Stimulated activated CD4-positive, alpha-beta T cell treated with anti-CD3 and anti-CD28 coated beads, TNF-alpha, amount 100 ng/mL, for 24 hours (primary cell): Measurements from ENCODE around the gene POT1.

Experiments used
- DNase-seq, 3 experiments: peaks; one replicate each; pipeline ENCODE4 v3.0.0-alpha.2; 2020; ENCODE audit warnings: low read depth in 3 of 3

The POT1 gene

DNA sequence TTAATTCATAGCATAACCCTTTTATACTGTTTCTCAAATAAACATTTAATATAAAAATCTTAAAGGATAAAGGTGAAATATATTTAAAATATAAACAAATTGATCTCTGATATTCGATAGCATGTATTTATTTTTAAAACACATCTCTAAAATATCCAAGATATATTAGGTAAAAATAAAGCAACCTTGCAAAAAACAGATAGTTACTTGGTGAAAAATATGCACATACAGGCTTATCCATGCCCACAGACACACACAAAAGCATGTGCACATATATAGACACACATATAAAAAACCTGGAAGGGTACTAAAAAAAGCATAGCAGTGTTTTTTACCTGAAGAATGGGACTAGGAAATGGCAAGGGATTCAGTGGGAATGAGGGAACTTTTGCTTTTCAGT lies 19.8 kb downstream of the POT1 start:
- DNase-seq: no peak

DNA sequence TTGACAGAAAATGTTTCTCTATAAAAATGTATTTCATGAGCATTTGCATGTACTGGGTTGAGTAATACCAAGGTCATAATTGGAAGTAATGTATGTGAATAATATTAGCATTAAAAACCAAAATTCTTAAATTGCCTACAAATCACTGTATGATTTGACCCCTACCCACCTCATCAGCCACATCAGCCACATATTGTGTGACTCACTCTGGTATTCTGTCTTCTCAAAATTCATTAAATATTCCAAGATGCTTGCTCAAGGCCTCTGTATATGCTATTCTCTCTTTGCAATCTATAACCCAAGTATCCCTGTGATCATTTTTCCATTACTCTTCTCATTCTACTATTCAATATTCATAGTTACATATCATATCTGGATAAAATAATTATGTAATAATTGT lies 21.4 kb downstream of the POT1 start:
- no peak for DNase-seq

DNA sequence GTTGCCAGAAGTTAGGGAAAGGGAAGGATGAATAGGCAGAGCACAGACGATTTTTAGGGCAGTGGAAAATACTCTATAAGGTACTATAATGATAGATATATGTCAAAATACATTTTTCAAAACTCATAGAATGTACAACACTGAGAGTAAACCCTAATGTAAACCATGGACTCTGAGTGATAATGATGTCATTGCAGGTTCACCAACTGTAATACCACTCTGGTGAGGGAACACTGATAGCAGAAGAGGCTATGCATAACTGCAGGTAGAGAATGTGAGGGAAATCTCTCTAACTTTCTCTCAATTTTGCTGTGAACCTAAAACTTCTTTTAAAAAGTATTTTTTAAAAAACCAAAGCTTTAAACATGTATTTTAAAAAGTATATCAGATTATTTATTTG lies 22.1 kb downstream of the POT1 start:
- DNase-seq: no peak

DNA sequence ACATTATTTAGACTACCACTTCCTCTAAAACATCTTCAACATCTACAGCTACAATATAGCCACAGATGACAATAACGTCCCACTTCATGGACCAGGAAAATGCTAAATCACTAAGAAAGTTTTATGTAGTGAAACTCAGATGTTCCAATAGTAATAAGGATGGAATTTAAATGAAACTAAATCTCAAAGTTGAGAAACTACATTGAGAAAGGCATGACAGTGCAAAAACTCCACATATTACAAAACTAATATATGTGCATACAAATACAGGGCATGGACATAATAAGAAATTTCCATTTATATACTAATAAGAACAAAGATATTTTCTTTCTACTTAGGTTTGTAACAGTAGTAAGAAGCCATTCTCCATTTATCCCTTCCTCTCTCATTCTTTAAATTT lies 31.1 kb downstream of the POT1 start:
- DNase-seq: no peak

DNA sequence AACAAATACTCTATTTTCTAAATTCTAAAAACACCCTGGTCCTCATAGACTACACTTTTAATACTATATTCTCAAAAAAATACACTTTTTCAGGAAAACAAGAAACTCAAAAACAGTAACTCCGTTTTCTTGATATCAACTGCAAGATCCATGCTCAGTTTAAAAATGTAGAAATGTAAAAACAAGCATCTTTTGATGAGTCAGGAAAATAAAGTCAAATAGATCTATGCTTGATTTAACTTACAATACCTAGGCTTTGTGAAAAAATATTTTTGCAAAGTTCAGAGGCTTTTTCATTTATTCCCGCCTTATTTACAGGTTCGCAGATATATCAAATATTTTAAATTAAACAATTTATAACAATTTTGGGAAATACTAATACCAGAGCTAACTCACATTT lies 33.6 kb downstream of the POT1 start:
- DNase-seq: no peak

DNA sequence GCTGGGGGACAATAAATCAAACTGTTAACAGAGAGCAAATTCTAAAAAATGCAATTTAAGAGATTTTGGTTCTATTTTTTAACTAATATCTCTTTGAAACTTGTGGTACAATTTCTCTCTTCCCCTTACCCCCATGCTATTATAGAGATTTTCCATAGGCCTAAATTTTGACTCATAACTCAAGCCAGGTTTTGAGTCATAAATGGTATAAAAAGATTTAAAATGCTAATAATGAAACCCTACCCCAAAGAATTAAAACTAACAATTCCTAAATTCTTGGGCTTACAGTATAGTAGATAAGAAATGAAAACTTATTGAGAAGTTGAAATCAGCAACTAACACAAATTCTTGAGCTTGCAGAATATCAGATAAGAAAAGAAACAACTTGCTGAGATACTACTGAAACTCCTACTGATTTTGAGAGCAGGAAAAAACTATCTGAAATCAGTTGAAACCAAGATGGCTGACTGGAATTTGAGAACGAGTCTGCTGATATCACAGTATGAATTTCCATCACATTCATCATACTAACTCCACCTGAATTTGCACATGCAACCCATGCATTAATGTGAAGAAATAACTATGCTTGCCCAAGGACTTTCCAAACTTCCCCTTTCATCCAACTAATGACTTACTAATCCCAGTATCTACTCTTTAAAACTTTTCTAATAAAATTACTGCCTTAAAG lies 36.3 kb downstream of the POT1 start:
- no peak for DNase-seq

DNA sequence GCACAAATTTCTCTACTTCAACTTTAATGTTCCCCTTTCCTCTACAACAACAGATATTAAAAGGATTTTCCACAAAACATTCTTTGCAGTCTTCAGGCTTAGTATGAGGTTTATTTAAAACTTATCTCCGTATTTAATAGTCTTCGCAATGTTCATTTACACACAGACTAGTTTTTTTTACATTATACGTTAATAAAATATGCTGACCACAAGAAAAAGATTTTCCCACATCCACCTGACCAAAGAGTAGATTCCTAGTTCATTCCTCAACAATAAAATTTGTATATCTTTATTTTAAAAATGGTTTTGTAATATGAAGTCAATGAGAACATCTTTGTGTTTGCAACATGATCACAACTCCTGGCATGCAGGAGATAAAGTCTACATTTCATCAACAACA lies 42.4 kb downstream of the POT1 start:
- DNase-seq: no peak

DNA sequence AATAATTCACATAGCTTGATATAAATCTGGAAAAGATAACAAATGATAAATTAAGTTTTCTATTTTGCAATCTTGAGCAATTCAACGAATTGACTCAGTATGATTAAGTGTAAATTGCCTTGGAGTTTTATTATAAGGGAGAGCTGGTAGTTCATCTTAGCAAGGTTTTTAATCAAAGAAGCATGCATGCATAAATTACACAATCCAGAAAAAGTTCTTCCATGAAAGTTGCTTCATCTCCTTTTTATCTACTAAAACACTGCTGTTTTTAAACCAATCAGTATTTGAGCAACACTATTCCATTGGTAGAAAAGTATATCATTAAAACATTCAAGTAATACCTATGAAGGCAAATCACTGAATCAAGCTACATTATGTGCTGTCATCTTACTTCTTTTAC lies 47.6 kb downstream of the POT1 start:
- no peak for DNase-seq

DNA sequence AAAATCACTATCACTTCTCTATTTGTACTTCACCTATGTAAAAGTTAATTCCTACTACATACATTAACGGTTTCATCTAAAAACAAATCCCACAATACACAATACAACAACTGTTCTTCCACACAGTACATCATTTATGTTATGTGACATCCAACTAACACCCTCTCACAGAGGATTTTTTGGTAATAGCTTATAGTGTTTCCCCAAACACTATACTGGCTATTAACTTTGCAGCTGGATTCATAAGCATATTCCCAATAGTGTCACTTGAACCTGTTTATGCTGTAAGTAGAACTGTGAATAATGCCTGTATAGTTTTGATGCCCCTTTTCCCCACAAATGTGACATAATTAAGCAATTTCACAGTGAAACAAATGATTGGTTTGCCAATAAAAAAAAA lies 49.9 kb downstream of the POT1 start:
- no peak for DNase-seq

DNA sequence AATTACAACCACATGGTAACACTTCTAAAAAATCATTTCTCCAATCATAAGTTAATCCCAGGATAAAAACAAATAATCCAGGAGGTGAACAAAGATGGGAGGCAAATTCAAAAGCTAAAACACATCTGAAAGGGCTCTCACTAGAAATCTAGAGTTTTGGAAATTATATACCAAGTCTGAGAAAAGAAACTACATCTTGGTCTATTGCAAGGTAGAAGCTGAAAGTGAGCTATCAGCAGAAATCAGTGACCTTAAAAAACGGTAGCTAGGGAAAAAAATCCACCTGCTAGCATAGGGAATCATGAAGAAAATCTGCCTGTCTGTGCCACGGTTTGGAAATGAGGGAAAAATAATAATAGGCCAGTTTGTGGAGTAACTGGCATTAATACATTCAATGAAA lies 50.5 kb downstream of the POT1 start:
- no peak for DNase-seq

DNA sequence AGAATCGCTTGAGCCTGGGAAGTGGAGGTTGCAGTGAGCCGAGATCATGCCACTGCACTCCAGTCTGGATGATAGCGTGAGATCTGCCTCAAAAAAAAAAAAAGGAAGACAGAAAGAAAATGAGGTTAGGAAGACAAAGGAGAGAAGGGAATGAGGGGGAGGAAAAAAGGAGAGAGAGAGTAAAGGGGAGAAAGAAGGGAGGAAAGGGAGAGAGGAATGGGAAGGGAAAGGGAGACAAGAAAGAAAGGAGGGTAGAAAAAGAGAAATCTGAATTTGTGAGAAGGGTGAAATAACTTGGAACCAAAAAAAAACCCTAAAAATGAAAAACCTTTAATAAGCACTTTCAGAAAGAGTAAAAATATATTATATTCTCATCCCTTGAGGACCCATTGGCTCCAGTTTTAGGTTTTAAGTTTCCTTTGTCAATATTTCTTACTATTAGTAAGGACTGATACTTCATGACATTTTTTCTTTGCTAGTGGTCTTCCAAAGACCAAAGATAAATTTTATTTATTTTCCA lies 54.9 kb downstream of the POT1 start:
- no peak for DNase-seq

DNA sequence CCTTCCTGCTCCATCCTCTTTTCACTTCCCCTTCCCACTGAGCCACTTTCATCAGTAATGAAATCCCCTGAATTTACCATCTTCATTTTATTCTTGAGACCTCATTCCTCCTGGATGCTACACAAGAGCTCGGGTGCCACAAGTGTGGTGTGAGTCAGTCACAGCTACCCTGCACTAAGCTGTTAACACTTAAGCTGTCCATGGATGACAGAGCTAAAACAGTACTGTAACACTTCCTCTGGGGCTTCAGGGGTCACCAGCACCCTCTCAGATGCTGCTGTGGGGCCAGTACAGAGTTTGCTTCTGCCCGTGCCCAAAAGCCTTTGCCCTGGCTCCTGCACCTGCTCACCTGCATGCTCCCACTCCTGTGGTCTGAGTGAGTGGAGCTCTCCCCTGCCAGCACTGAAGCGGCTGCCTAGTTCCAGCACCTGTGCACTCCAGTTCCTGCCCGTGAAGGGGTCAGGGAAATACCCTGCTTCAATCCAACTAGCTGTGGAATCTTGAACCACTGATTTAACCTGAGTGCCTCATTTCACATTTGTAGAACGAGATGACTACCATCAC lies 71.9 kb downstream of the POT1 start:
- DNase-seq: no peak

DNA sequence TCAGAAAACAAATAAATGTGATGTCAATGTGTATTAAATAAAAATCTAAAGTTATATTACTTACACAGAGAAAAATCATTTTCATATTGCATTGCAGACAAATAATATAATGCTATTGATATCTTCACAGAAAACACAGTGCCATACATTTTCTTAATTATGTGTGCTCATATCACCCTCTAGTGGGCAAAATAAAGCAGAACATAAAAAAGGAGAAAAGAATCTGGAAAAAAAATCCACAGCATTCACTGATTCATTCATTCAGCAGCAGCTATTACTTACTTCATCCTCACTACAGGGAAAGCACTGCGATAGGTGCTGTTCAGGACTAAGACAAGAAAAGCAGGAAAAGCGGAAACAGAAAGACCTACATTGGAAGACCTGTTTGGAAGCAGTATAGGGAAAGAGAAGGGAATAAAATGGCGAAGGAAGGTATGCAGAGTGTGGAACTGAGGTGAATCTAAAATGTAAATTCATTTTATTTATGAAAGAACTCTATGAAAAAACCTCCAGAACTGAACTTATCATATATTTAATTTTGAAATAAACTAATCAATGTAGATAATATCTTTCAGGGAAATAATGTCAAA lies 73.2 kb downstream of the POT1 start:
- DNase-seq: no peak

DNA sequence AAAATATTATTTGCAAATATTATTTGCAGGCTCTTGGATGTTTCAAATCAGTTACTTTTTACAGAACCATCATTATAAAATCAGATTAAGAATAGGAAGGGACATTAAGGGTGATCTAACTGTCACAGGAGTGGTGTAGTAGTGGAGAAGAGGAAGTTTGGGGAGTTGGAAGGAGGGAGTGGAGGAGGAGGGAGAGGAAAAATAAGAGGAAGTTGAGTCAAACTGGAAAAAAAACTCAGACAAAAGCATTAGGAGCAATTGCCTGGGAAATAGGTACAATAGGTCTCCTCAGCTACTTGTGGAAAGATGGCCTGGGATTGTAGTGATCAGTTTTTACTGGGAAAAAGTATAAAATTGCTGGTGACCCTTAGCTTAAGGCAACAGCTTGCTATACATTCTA lies 86.3 kb downstream of the POT1 start:
- DNase-seq: no peak

DNA sequence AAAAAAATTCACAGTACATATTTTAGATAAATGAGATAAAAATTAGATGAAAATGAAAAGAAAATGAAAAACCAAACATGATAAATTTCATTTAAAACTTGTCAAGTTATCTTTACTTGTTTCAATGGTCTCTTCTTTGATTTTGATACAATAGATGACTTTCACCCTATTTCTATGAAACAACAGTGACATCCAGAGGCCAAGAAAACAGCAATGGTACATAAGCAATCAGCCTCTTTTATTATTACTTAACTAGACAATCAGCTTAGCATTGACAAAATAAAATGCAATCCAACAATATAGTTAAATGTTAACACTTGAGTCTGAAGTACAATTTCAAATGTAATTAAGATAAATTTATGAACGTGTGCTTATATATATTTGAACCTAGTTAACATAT lies 89.2 kb downstream of the POT1 start:
- no peak for DNase-seq

DNA sequence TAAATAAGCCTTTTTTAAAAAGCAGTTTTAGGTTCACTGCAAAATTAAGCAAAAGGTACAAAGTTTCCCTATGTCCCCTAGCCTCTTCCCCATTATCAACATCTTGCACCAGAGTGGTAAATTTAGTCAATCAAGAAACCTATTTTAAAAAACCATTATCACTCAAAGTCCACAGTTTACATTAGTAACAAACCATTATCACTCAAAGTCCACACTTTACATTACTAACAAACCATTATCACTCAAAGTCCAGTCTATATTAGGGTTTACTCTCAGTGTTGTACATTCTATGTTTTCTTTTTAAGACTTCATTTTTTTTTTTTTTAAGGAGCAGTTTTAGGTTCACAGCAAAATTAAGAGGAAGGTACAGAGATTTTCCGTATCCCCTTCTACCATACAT lies 89.9 kb downstream of the POT1 start:
- no peak for DNase-seq

DNA sequence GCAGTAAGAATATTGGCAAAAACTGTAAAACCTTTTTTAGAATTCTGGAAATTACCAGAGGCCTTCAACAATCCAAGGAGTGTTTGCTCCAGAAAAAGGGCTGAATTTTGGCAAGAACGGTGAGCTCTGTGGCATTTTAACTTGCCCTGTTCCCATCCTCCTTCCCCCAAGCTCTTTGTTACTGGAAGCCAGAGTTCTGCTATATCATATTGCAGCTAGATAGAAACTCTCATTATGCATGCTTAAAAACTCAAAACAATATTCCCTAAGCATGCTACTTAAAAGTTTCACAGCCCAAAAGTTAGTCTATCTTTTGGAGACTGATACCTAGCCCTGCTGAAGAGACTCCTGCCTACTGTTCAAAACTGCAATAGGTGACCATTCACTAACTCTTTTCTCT lies 93.5 kb downstream of the POT1 start:
- no peak for DNase-seq

DNA sequence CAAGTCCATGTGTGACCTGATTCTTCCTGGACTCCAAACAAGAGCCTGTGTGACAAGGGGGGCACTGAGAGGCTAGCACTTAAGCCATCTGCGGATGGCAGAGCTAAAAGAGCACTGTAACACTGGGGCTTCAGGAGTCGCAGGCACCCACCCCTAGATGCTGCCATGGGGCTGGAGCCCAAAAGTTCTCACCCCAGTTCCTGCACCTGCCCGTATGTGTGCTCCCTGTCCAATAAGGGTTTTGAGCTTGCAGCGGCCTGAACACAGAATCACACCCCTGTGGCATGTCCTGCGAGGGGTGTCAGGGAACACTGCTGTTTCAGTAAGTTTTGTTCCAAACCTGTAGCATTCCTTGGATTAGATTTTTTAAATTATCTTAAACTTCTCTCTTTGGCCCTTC lies 110.8 kb downstream of the POT1 start:
- DNase-seq: no peak

DNA sequence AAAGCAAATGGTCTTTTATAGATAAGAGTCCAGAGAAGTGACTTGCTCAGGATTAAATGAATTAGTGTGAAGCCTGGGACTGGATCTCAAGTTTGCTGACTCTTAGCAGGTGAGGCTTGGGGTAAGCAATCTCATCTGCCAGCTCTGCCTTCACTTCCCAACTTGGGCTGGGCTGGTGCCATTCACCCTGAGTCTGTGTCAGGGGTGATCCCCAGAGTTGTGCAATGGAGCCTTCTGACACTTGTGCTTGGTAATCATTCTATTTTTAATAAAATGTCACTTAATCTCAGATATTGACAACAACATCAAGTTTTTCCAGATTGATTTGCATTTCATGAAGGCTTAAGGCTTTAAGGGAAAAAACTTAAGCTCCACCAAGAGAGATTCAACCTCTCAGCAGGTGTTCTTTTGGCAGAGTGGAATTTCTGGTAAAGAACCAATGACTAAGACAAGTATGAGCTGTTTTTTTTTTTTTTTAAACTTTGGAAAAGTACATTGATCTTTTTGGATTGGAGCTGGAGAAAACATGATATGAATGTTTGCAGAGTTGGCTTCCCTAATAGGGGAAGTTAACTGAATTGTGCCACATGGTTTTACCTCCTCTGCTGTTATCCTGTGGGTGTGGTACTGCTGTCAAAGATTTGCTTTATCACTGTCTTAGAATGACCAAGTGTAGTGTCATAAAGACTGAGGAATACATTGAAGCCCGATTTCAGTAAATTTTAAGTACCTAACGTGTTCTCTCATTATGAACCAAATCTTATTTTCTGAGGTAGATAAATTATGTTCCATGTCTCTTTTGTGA lies 115.4 kb downstream of the POT1 start:
- DNase-seq: no peak

DNA sequence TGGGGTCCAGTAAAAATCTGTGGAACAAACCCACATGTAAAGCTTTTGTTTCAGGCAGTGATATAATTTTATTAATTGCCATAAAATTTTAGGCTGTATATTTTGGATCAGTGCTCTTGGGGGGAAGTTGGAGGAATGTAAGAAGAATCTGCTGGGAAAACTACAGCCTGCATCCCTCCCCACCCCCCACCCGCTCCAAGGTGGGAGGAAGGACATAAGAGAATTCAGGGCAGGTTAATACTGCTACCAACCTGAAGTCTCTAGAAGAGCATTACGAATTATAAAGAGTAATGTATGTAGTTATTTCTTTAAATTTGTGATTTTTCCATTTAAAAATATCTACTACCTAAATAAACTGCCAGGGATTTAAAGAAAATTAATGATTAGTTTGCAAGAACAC lies 116.9 kb downstream of the POT1 start:
- no peak for DNase-seq

DNA sequence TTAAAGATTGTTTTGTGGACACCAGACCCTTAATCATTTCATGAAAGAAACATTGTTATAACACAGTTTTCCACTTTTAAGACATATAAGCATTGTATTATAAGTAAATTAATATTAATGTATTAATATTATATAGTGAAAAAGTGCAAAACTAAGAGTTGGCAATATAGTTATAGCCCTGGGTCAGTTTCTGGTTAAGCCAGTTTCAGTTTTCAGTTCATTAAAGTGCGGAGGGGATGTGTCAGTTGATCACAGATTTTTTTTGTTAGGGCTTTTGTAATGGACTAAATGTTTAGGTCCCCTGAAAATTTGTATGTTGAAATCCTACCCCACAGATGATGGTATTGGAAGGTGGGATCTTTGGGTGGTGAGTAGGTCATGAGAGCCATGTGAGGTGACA lies 118.3 kb downstream of the POT1 start:
- no peak for DNase-seq

DNA sequence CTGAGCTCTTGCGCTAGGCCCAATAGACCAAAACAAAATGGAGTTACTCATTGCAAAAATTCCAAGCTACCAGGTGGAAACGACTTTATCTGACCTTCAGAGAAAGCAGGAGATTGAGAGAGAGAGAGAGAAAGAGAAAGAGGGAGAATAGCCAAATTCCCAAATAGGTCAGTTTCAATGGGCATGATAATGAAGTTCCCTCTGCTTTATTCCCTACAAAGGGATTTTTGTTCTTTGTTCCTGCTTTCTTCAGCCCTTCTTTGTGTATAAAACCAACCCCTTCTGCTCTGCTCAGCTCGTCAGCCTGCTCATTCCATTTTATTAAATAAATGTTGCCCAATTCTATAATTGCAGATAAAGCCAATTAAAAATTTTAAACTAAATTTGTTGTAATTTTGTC lies 119.0 kb downstream of the POT1 start:
- DNase-seq: no peak

DNA sequence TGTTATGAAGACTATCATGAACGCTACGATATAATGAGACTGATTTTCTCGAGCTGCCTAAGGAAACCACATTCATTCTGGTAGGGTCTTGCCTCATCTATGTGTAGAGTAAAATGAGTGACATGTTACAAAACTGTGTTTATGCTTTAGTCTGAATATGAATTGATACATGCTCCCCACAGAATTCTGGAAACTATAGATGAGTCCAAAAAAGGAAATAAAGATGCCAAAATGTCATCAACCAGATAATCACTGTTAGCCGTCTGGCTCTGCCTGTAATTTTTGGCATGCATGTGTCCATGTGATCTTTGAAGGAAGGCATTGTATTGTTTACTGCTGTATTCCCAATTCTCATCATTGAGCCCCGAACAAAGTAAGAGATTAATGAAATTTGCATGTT lies 121.4 kb downstream of the POT1 start:
- DNase-seq: no peak
